ENCODE data around the gene BRD7. TPM values are rescaled to one million over a fixed set of nuclear protein-coding genes. Genes with fewer than 3 reads are reported as not detected.
A peak's percentile ranks its signal among the peaks of the same experiment; 100 is the strongest.

BRD7 gene
- total and polyA plus RNA-seq, 7 donors, result 34.2 to 56.4 (median 52.0) TPM

DNA sequence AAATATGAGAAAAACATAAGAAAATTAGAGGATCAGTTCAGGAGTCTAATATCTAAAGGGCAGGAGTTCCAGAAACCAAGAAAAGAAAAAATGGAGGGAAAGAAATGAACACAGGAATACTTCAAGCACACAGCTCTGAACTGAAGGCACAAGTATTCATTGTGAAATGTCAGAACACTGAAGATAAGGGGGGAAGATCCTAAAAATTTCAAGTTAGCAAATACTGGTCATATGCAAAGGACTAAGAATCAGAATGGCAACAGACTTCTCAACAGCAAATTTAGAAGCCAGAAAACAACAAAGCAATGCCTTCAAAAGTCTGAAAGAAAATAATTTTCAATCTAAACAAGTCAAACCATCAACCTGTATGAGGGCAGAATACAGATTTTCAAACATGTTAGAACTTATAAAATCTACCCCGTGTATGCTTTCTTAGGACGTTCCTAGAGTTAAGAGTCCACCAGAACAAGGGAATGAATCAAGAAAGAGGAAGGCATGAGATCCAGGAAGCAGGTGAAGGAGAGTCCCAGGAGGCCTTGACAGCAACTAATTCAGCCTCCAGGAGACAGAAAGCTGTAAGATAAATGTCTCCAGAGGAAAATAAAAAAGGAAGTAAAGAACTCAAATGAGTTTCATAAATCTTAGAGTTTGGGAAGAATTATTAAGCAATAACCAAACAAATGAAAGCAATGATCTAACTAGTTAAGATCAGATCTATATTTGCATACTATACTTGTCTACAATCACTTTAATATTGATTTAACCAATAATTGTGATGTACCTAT is 2.8 kb downstream of the BRD7 start:
- intact Hi-C loops (cut with DNase I), result loop anchor here (5.0 to 10.0 kb wide), 5 partner anchors 34 to 441 kb away; partner anchors contain the start of genes CYLD and TENT4B
- Histone ChIP-seq H3K4me3 (no peak overlapping the region), H3K4me1 (peaks cover 0 to 53% (median 33%) of the 10 kb centered on the region in 4 donors)

GRCh38 chr16:50363656-50364055 is 5.1 kb downstream of the BRD7 start:
- no peak overlapping the region for H3K4me3 ChIP-seq
- no peak overlapping the region for H3K27ac ChIP-seq
- intact Hi-C loops (cut with DNase I), result loop anchor here (10.0 kb wide), 1 partner anchor 209 kb away; the partner anchor contains the start of gene TENT4B
- TF ChIP-seq POLR2A (IDR thresholded peaks at IDR 0.05), result no peak
- TF ChIP-seq, protein P1, sequence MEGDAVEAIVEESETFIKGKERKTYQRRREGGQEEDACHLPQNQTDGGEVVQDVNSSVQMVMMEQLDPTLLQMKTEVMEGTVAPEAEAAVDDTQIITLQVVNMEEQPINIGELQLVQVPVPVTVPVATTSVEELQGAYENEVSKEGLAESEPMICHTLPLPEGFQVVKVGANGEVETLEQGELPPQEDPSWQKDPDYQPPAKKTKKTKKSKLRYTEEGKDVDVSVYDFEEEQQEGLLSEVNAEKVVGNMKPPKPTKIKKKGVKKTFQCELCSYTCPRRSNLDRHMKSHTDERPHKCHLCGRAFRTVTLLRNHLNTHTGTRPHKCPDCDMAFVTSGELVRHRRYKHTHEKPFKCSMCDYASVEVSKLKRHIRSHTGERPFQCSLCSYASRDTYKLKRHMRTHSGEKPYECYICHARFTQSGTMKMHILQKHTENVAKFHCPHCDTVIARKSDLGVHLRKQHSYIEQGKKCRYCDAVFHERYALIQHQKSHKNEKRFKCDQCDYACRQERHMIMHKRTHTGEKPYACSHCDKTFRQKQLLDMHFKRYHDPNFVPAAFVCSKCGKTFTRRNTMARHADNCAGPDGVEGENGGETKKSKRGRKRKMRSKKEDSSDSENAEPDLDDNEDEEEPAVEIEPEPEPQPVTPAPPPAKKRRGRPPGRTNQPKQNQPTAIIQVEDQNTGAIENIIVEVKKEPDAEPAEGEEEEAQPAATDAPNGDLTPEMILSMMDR (IDR thresholded peaks at IDR 0.05), result no peak
- no peak for TF ChIP-seq POLR2AphosphoS5 (IDR thresholded peaks at IDR 0.05)
- H3K4me1 ChIP-seq, result peaks cover 0 to 66% (median 49%) of the 10 kb centered on the region in 4 donors
- H3K9me3 ChIP-seq, result no peaks in the 10 kb centered on the region
- no peak for DNase-seq
- WGBS, 2 donors, result 79 to 92% methylated on average over 10 of the region's 10 CpGs
- peaks cover 3 to 60% (median 14%) of the 10 kb centered on the region in 4 donors for H3K36me3 ChIP-seq
- no peaks in the 10 kb centered on the region for H3K27me3 ChIP-seq

More for the DNA sequence above, 2.8 kb downstream of the BRD7 start:
- peaks cover 3 to 51% (median 10%) of the 10 kb centered on the region in 4 donors for H3K36me3 ChIP-seq
- no peaks in the 10 kb centered on the region for H3K27me3 ChIP-seq
- no peak overlapping the region for H3K27ac ChIP-seq
- TF ChIP-seq EP300 (IDR thresholded peaks at IDR 0.05), result no peak
- no peak for TF ChIP-seq POLR2AphosphoS5 (IDR thresholded peaks at IDR 0.05)
- 45 to 58% methylated on average over 2 of the region's 2 CpGs for WGBS, 2 donors
- no peaks in the 10 kb centered on the region for H3K9me3 ChIP-seq
- DNase-seq, result no peak

DNA sequence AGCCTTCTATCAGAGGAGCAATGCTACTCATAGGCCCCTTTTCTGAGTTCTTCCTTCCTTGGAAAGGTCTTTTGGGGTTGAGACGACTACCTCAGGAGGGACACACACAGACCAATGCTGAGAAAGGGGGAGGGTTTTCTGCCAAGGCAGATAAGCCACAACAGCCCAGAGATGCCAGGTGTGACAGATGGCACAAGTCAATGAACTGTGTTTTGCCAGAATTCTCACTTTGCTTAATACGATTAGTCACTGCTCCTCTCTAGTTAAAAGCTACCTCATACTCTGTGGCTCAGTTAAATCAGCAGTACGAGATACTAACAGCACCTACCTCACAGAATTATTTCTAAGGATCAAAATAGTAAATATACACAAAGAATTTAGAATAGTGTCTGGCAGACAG is 8.0 kb downstream of the BRD7 start:
- WGBS, 2 donors, result 73 to 79% methylated on average over 3 of the region's 3 CpGs
- DNase-seq, result no peak
- H3K27me3 ChIP-seq, result no peaks in the 10 kb centered on the region
- H3K27ac ChIP-seq, result peak overlapping the region in 3 of 4 donors; percentile 2 to 56 (median 39)
- peaks cover 0 to 44% (median 28%) of the 10 kb centered on the region in 4 donors for H3K4me1 ChIP-seq
- H3K4me3 ChIP-seq, result no peak overlapping the region
- no peak for TF ChIP-seq EP300 (IDR thresholded peaks at IDR 0.05)
- no peak for TF ChIP-seq POLR2AphosphoS5 (IDR thresholded peaks at IDR 0.05)
- TF ChIP-seq, protein P1 (IDR thresholded peaks at IDR 0.05), result no peak
- no peak for TF ChIP-seq POLR2A (IDR thresholded peaks at IDR 0.05)
- no peaks in the 10 kb centered on the region for H3K9me3 ChIP-seq
- intact Hi-C loops (cut with DNase I), result loop anchor here (10.0 kb wide), 1 partner anchor 206 kb away; the partner anchor contains the start of gene TENT4B
- peaks cover 0 to 55% (median 12%) of the 10 kb centered on the region in 4 donors for H3K36me3 ChIP-seq

- intact Hi-C loops (cut with DNase I), result loop anchor here (10.0 kb wide), 1 partner anchor 205 kb away; the partner anchor contains the start of gene TENT4B
Measured at GRCh38 chr16:50360033-50360778, 8.6 kb downstream of the BRD7 start.

More at GRCh38 chr16:50360033-50360778, 8.6 kb downstream of the BRD7 start:
- H3K4me1 ChIP-seq, result peaks cover 0 to 39% (median 22%) of the 10 kb centered on the region in 4 donors
- no peak for TF ChIP-seq POLR2A (IDR thresholded peaks at IDR 0.05)
- no peak for TF ChIP-seq EP300 (IDR thresholded peaks at IDR 0.05)
- TF ChIP-seq, protein P1 (IDR thresholded peaks at IDR 0.05), result no peak
- TF ChIP-seq POLR2AphosphoS5 (IDR thresholded peaks at IDR 0.05), result no peak
- no peak for DNase-seq
- peaks cover 0 to 53% (median 12%) of the 10 kb centered on the region in 4 donors for H3K36me3 ChIP-seq
- peak overlapping the region in 3 of 4 donors; percentile 8 to 56 (median 39) for H3K27ac ChIP-seq
- no peak overlapping the region for H3K4me3 ChIP-seq
- WGBS, 2 donors, result 81 to 88% methylated on average over 6 of the region's 6 CpGs
- no peaks in the 10 kb centered on the region for H3K27me3 ChIP-seq
- no peaks in the 10 kb centered on the region for H3K9me3 ChIP-seq

Data from sigmoid colon (tissue), 7 donors.